HG03060 (cell line): ENCODE results near the gene TRIM47.
A peak's percentile ranks its signal among the peaks of the same experiment; 100 is the strongest.
"Not testable (repeated sequence)": the region's sequence is repeated elsewhere in the genome, so short reads cannot be mapped to it uniquely, and the experiment has no call there.

Experiments used
- ATAC-seq: cut with Tn5 transposase; IDR thresholded peaks from one replicate; pipeline ENCODE4 v1.9.1; 2021; ENCODE audit warnings: low read depth, moderate number of reproducible peaks; ENCODE audit not compliant: unreplicated experiment

The TRIM47 gene

GRCh38 chr17:75872434-75873351 is 5.7 kb downstream of the TRIM47 start:
- no peak for ATAC-seq

GRCh38 chr17:75870228-75870627 is 8.2 kb downstream of the TRIM47 start:
- not testable (repeated sequence) for ATAC-seq

GRCh38 chr17:75869282-75870141 is 8.9 kb downstream of the TRIM47 start:
- ATAC-seq: no peak

- not testable (repeated sequence) for ATAC-seq
These were observed 9.6 kb downstream of the TRIM47 start for GRCh38 chr17:75868730-75869281.

- not testable (repeated sequence) for ATAC-seq
These were observed 12.8 kb downstream of the TRIM47 start for GRCh38 chr17:75865404-75866188.

GRCh38 chr17:75864887-75865286 is 13.5 kb downstream of the TRIM47 start:
- not testable (repeated sequence) for ATAC-seq

GRCh38 chr17:75864448-75864871 is 13.9 kb downstream of the TRIM47 start:
- peak; percentile 59 for ATAC-seq

- no peak for ATAC-seq
These were observed 16.5 kb downstream of the TRIM47 start for GRCh38 chr17:75861927-75862317.

- ATAC-seq: not testable (repeated sequence)
These were observed 19.0 kb downstream of the TRIM47 start for GRCh38 chr17:75859358-75859757.

GRCh38 chr17:75856062-75856756 is 22.2 kb downstream of the TRIM47 start:
- ATAC-seq: peak; percentile 4

- ATAC-seq: peak; percentile 93
These were observed 22.9 kb downstream of the TRIM47 start, which contains the start of gene WBP2 for GRCh38 chr17:75855310-75856061. Gene WBP2 (minus strand): TSS chr17:75855335. CDS start chr17:75855297, 38 bp downstream.

- no peak for ATAC-seq
These were observed 23.5 kb downstream of the TRIM47 start for GRCh38 chr17:75854881-75855309.

- ATAC-seq: no peak
These were observed 24.2 kb downstream of the TRIM47 start for GRCh38 chr17:75854101-75854748.

GRCh38 chr17:75853433-75853832 is 24.9 kb downstream of the TRIM47 start:
- ATAC-seq: no peak

GRCh38 chr17:75851693-75851991 is 26.7 kb downstream of the TRIM47 start:
- ATAC-seq: not testable (repeated sequence)

- ATAC-seq: no peak
These were observed 27.3 kb downstream of the TRIM47 start for GRCh38 chr17:75850928-75851692.

GRCh38 chr17:75849724-75850123 is 28.7 kb downstream of the TRIM47 start:
- ATAC-seq: no peak

GRCh38 chr17:75849279-75849646 is 29.1 kb downstream of the TRIM47 start:
- ATAC-seq: no peak
